HepG2 (cell line): Measurements from ENCODE around the gene PPP1R18. TPM values are rescaled to one million over a fixed set of nuclear protein-coding genes. Genes with fewer than 3 reads are reported as not detected.
A peak's percentile ranks its signal among the peaks of the same experiment; 100 is the strongest.

Source experiments
- ATF4 ChIP-seq, 2 experiments: fragments of 450-650 bp in 1 of 2; sonication (generic) in 1 of 2; formaldehyde crosslinking; IDR thresholded peaks; 2 replicates each; pipeline versions ENCODE4 v1.5.0 to v1.8.0; 2020 to 2022; ENCODE audit warnings: mild to moderate bottlenecking in 1 of 2, missing genetic modification reagents in 1 of 2
- CCDC6 ChIP-seq: sonication (generic); formaldehyde crosslinking; IDR thresholded peaks from 2 replicates; pipeline ENCODE4 v1.8.1; 2022; ENCODE audit warnings: mild to moderate bottlenecking, missing genetic modification reagents, moderate library complexity
- DNMT1 ChIP-seq: sonication (generic); formaldehyde crosslinking; IDR thresholded peaks from 2 replicates; pipeline ENCODE4 v1.5.1; 2020; ENCODE audit warnings: mild to moderate bottlenecking, missing genetic modification reagents
- DZIP1 ChIP-seq: sonication (generic); formaldehyde crosslinking; IDR thresholded peaks from 2 replicates; pipeline ENCODE4 v1.5.0; 2020; ENCODE audit warnings: mild to moderate bottlenecking, missing genetic modification reagents
- ERF ChIP-seq: IDR thresholded peaks from 2 replicates; pipeline ENCODE4 v1.6.1; 2018; ENCODE audit warnings: missing biosample characterization, missing genetic modification reagents
- HNRNPK ChIP-seq: fragments of 200-400 bp; formaldehyde crosslinking; IDR thresholded peaks from 2 replicates; pipeline ENCODE4 v1.6.1; 2018; ENCODE audit warnings: low read length, low read depth, moderate library complexity, mild to moderate bottlenecking; ENCODE audit not compliant: poor library complexity, severe bottlenecking
- MAZ ChIP-seq, 2 experiments: sonication (generic) in 1 of 2; formaldehyde crosslinking in 1 of 2; IDR thresholded peaks; 2 replicates each; pipeline versions ENCODE4 v1.5.0 to v1.6.1; 2012 to 2020; ENCODE audit warnings: low read depth in 2 of 2, mild to moderate bottlenecking in 2 of 2, borderline replicate concordance in 1 of 2, improper control_type of control experiment in 1 of 2, low read length in 1 of 2, missing genetic modification reagents in 1 of 2, moderate library complexity in 1 of 2
- PRDM4 ChIP-seq: sonication (generic); formaldehyde crosslinking; IDR thresholded peaks from 2 replicates; pipeline ENCODE4 v1.9.0; 2021; ENCODE audit warnings: missing genetic modification reagents, borderline replicate concordance
- SCMH1 ChIP-seq: sonication (generic); formaldehyde crosslinking; IDR thresholded peaks from 2 replicates; pipeline ENCODE4 v1.9.0; 2021; ENCODE audit warnings: missing genetic modification reagents, mild to moderate bottlenecking, borderline replicate concordance
- SNAPC4 ChIP-seq: sonication (generic); formaldehyde crosslinking; IDR thresholded peaks from 2 replicates; pipeline ENCODE4 v1.4.0; 2020; ENCODE audit warnings: mild to moderate bottlenecking, missing genetic modification reagents
- ZBTB38 ChIP-seq: sonication (generic); formaldehyde crosslinking; IDR thresholded peaks from 2 replicates; pipeline ENCODE4 v1.5.1; 2020; ENCODE audit warnings: mild to moderate bottlenecking, missing genetic modification reagents
- ZFP36L1 ChIP-seq: sonication (generic); formaldehyde crosslinking; IDR thresholded peaks from 2 replicates; pipeline ENCODE4 v1.8.0; 2022; ENCODE audit warnings: mild to moderate bottlenecking, missing genetic modification reagents, moderate library complexity
- ZNF235 ChIP-seq: sonication (generic); formaldehyde crosslinking; IDR thresholded peaks from 2 replicates; pipeline ENCODE4 v1.8.1; 2023; ENCODE audit warnings: mild to moderate bottlenecking, missing genetic modification reagents, borderline replicate concordance
- ZNF496 ChIP-seq: sonication (generic); formaldehyde crosslinking; IDR thresholded peaks from 2 replicates; pipeline ENCODE4 v1.8.1; 2023; ENCODE audit warnings: mild to moderate bottlenecking, moderate library complexity, missing genetic modification reagents; ENCODE audit not compliant: insufficient replicate concordance
- ZNF614 ChIP-seq: IDR thresholded peaks from 2 replicates; pipeline ENCODE4 v1.6.1; 2018; ENCODE audit warnings: missing biosample characterization, missing genetic modification reagents, inconsistent platforms, borderline replicate concordance
- polyA plus RNA-seq, 8 experiments: library from polyadenylated mRNA; depleted of rRNA in 3 of 8; stranded (reverse) in 7 of 8; unstranded in 1 of 8; fragments of >200 nt; fragmentation: Illumina TruSeq in 4 of 8; extraction: Trizol in 4 of 8; gene quantifications; 2 replicates each; pipeline versions ENCODE4 v1.2.1 to v1.2.3, GENCODE V29; 2011 to 2016; ENCODE audit warnings: low read depth in 4 of 8, missing spikeins in 1 of 8, mixed read lengths in 1 of 8; ENCODE audit not compliant: insufficient read depth in 1 of 8
- total RNA-seq, 5 experiments: library from RNA; depleted of rRNA; stranded (reverse); fragments of >200 nt; fragmentation: Illumina TruSeq; extraction: Trizol; gene quantifications; 2 replicates each; pipeline ENCODE4 v1.2.3, GENCODE V29; 2016; ENCODE audit warnings: low read depth in 1 of 5

PPP1R18 gene
- total and polyA plus RNA-seq, 2 of the 13 experiments (the other 11 are each of a cell fraction or from before 2014, with no cell fraction given), result 4.9 to 9.2 TPM

GRCh38 chr6:30647242-30648116 is 39.0 kb downstream of the PPP1R18 start (continued):
- TF ChIP-seq DZIP1, result peak; percentile 91; the same call in 1 of the 2 replicates
- TF ChIP-seq PRDM4, result no peak
- no peak for TF ChIP-seq ZNF496
- 0 out of 2 replicates have a peak, but pooled peaks have one; percentile 30 for TF ChIP-seq SNAPC4
- peak; percentile 95 for TF ChIP-seq ZBTB38
- TF ChIP-seq ZNF235 (CRISPR knock-in tag), result peak; percentile 39; the same call in 1 of the 2 replicates
- TF ChIP-seq ZFP36L1, result no peak
- peak; percentile 98 for TF ChIP-seq HNRNPK
- peak; percentile 97 for TF ChIP-seq DNMT1
- TF ChIP-seq SCMH1 (CRISPR knock-in tag), result no peak
- TF ChIP-seq MAZ (IDR thresholded peaks at IDR 0.05; ENCODE audit: borderline replicate concordance, low read depth, low read length), result no peak
- TF ChIP-seq MAZ (CRISPR knock-in tag; IDR thresholded peaks at IDR 0.05; ENCODE audit: low read depth), result peak; percentile 99
- peak; percentile 87 for TF ChIP-seq CCDC6 (CRISPR knock-in tag)
- peak in 1 of 2 experiments; percentile 78; a peak in 2 of 4 replicates for TF ChIP-seq ATF4 (CRISPR knock-in tag; IDR thresholded peaks at IDR 0.05)
- TF ChIP-seq ERF (CRISPR knock-in tag), result 0 out of 2 replicates have a peak, but pooled peaks have one; percentile 85
- TF ChIP-seq ZNF614 (CRISPR knock-in tag), result peak; percentile 58; the same call in 1 of the 2 replicates
